Mammary epithelial cell (primary cell): ENCODE results near the gene CHAF1B.
"Not testable (repeated sequence)": the region's sequence is repeated elsewhere in the genome, so short reads cannot be mapped to it uniquely, and the experiment has no call there.

ENCODE experiments used
- EZH2 ChIP-seq: IDR thresholded peaks from 2 replicates; pipeline ENCODE4 v1.6.1; 2012; ENCODE audit warnings: low read length, inconsistent platforms, borderline replicate concordance
- TF ChIP-seq, protein P1 (sequence below), 2 donors: IDR thresholded peaks in 1 of 2; conservative IDR thresholded peaks in 1 of 2; 2 replicates each; pipeline ENCODE4 v1.5.1; 2011 to 2012; ENCODE audit warnings: inconsistent platforms in 2 of 2, low read length in 2 of 2, mild to moderate bottlenecking in 2 of 2, control low read depth in 1 of 2, low read depth in 1 of 2; ENCODE audit not compliant: insufficient read depth in 1 of 2; ENCODE audit errors: extremely low read depth in 1 of 2

DNA sequence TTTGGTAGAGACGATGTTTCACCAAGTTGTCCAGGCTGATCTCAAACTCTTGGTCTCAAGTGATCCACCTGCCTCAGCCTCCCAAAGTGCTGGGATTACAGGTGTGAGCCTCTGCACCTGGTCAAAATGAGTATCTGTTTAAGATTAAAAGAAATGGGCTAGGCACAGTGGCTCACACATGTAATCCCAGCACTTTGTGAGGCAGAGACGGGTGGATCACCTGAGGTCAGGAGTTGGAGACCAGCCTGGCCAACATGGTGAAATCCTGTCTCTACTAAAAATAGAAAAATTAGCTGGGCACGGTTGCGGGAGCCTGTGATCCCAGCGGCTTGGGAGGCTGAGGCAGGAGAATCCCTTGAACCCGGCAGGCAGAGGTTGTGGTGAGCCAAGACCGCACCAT, 42.6 kb upstream of the CHAF1B start:
- TF ChIP-seq, protein P1, sequence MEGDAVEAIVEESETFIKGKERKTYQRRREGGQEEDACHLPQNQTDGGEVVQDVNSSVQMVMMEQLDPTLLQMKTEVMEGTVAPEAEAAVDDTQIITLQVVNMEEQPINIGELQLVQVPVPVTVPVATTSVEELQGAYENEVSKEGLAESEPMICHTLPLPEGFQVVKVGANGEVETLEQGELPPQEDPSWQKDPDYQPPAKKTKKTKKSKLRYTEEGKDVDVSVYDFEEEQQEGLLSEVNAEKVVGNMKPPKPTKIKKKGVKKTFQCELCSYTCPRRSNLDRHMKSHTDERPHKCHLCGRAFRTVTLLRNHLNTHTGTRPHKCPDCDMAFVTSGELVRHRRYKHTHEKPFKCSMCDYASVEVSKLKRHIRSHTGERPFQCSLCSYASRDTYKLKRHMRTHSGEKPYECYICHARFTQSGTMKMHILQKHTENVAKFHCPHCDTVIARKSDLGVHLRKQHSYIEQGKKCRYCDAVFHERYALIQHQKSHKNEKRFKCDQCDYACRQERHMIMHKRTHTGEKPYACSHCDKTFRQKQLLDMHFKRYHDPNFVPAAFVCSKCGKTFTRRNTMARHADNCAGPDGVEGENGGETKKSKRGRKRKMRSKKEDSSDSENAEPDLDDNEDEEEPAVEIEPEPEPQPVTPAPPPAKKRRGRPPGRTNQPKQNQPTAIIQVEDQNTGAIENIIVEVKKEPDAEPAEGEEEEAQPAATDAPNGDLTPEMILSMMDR (conservative IDR thresholded peaks at IDR 0.05 in 1 of 2, IDR thresholded peaks at IDR 0.05 in 1 of 2; ENCODE audit: extremely low read depth in 1 of 2, insufficient read depth in 1 of 2, low read depth in 1 of 2, low read length in 2 of 2), result not testable (repeated sequence)
- not testable (repeated sequence) for TF ChIP-seq EZH2
